ENCODE results near the gene PAPPA.

GRCh38 chr9:116112236-116112635, 41.4 kb upstream of the PAPPA start:
- 0 out of 2 replicates have a peak, but pooled peaks have one; percentile 28 for TF ChIP-seq CTCF (conservative IDR thresholded peaks at IDR 0.05; ENCODE audit: low read length)
- no peak for TF ChIP-seq EZH2phosphoT487 (IDR thresholded peaks at IDR 0.05; ENCODE audit: borderline replicate concordance)
